HCT116 (cell line): Measurements from ENCODE around the gene RUNDC3A. TPM values are rescaled to one million over a fixed set of nuclear protein-coding genes. Genes with fewer than 3 reads are reported as not detected.

Experiments used
- ATAC-seq: fragments of 200-7000 bp; cut with Tn5 transposase; 2 replicates; pipeline ENCODE4 v1.9.1; 2020; ENCODE audit warnings: mild to moderate bottlenecking, moderate library complexity
- BruUV-seq: library from RNA; stranded (reverse); fragments of 400-500 nt; replicated peaks from 2 replicates; lab custom pipeline; 2021; lab: Mats Ljungman, UMichigan
- CTCF ChIA-PET: fragments of 300-600 bp; sonication (Branson Sonifier 250); formaldehyde crosslinking; loops from one replicate; lab custom pipeline; 2021; ENCODE audit warnings: antibody characterized with exemption; lab: Charles Lee
- POLR2A ChIA-PET: fragments of 300-600, 350-600 bp; sonication (Branson Sonifier 250); formaldehyde crosslinking; loops from one replicate; lab custom pipeline; 2021; ENCODE audit warnings: antibody characterized with exemption; lab: Charles Lee
- RAD21 ChIA-PET, 2 experiments: fragments of 300-600 bp; sonication (Branson Sonifier 250); formaldehyde crosslinking; loops; one replicate each; lab custom pipeline; 2023; ENCODE audit warnings: low total read pairs in 2 of 2; ENCODE audit not compliant: uncharacterized antibody in 2 of 2, unreplicated experiment in 2 of 2, low non-redundant PET in 1 of 2; lab: Charles Lee
- DNase-seq: peaks from one replicate; pipeline ENCODE4 v3.0.0-alpha.2; 2010; ENCODE audit warnings: low read depth, low spot score
- H2AFZ ChIP-seq: fragments of 200-600 bp; shearing (Covaris generic), sonication (generic); 2 replicates; pipeline ENCODE4 v1.6.1; 2017; ENCODE audit warnings: low read depth, mixed run types, mixed read lengths, antibody characterized with exemption, low read length; ENCODE audit not compliant: poor library complexity, severe bottlenecking
- H3K27ac ChIP-seq: 2 replicates; pipeline ENCODE4 v1.5.1; 2012; ENCODE audit warnings: low read depth, low read length
- H3K27me3 ChIP-seq: fragments of 200-600 bp; sonication (generic); 2 replicates; pipeline ENCODE4 v1.6.1; 2016; ENCODE audit warnings: mixed run types, low read length, mixed read lengths; ENCODE audit not compliant: insufficient read depth
- H3K36me3 ChIP-seq, 2 experiments: fragments of 200-500 bp in 1 of 2; fragments of 200-600 bp in 1 of 2; sonication (Bioruptor generic) in 1 of 2; sonication (generic) in 1 of 2; 2 replicates each; pipeline versions ENCODE4 v1.5.1 to v1.6.1; 2014 to 2016; ENCODE audit warnings: low read length in 2 of 2, inconsistent platforms in 1 of 2, mixed read lengths in 1 of 2, mixed run types in 1 of 2; ENCODE audit not compliant: insufficient read depth in 2 of 2, control insufficient read depth in 1 of 2
- H3K4me1 ChIP-seq, 2 experiments: fragments of 200-600 bp in 1 of 2; sonication (generic) in 1 of 2; 2 replicates each; pipeline versions ENCODE4 v1.5.1 to v1.6.1; 2012 to 2017; ENCODE audit warnings: low read length in 2 of 2, inconsistent platforms in 1 of 2, mild to moderate bottlenecking in 1 of 2, mixed read lengths in 1 of 2, mixed run types in 1 of 2, moderate library complexity in 1 of 2; ENCODE audit not compliant: insufficient read depth in 2 of 2, control insufficient read depth in 1 of 2
- H3K4me2 ChIP-seq: fragments of 200-600 bp; sonication (generic); 2 replicates; pipeline ENCODE4 v1.6.1; 2017; ENCODE audit warnings: mixed run types, low read length, mixed read lengths
- H3K4me3 ChIP-seq, 2 experiments: fragments of 200-600 bp in 1 of 2; sonication (generic) in 1 of 2; replicated peaks in 1 of 2; 2 replicates each; pipeline ENCODE4 v1.5.1; 2011 to 2016; ENCODE audit warnings: low read length in 2 of 2, control low read depth in 1 of 2, low read depth in 1 of 2, mild to moderate bottlenecking in 1 of 2, mixed read lengths in 1 of 2, mixed run types in 1 of 2
- H3K79me2 ChIP-seq: fragments of 200-600 bp; sonication (generic); 2 replicates; pipeline ENCODE4 v1.6.1; 2017; ENCODE audit warnings: mild to moderate bottlenecking, mixed run types, low read length, moderate library complexity, mixed read lengths; ENCODE audit not compliant: insufficient read depth
- H3K9ac ChIP-seq: fragments of 200-600 bp; sonication (generic); 2 replicates; pipeline ENCODE4 v1.6.1; 2016; ENCODE audit warnings: low read length, mixed read lengths
- H3K9me2 ChIP-seq: fragments of 200-600 bp; sonication (generic), shearing (Covaris generic); 2 replicates; pipeline ENCODE4 v1.6.1; 2017; ENCODE audit warnings: mixed run types, mild to moderate bottlenecking, moderate library complexity; ENCODE audit not compliant: insufficient read depth
- H3K9me3 ChIP-seq, 2 experiments: fragments of 200-500 bp in 1 of 2; fragments of 200-600 bp in 1 of 2; sonication (Bioruptor generic) in 1 of 2; sonication (generic) in 1 of 2; 2 replicates each; pipeline ENCODE4 v1.6.1; 2014 to 2017; ENCODE audit warnings: low read length in 2 of 2, mixed read lengths in 2 of 2, inconsistent platforms in 1 of 2, low read depth in 1 of 2, mild to moderate bottlenecking in 1 of 2, mixed run types in 1 of 2, moderate library complexity in 1 of 2; ENCODE audit not compliant: control insufficient read depth in 1 of 2, insufficient read depth in 1 of 2
- H4K20me1 ChIP-seq: fragments of 200-600 bp; sonication (generic), shearing (Covaris generic); 2 replicates; pipeline ENCODE4 v1.6.1; 2017; ENCODE audit warnings: mixed run types, mild to moderate bottlenecking, moderate library complexity; ENCODE audit not compliant: insufficient read depth
- ATF3 ChIP-seq: IDR thresholded peaks from 2 replicates; pipeline ENCODE4 v1.6.1; 2012
- CBX3 ChIP-seq: IDR thresholded peaks from 2 replicates; pipeline ENCODE4 v1.6.1; 2012; ENCODE audit warnings: low read depth
- CEBPB ChIP-seq: IDR thresholded peaks from 2 replicates; pipeline ENCODE4 v1.6.1; 2012; ENCODE audit warnings: low read depth
- CTCF ChIP-seq, 3 experiments: fragments of 200-600 bp in 1 of 3; sonication (generic) in 1 of 3; IDR thresholded peaks in 2 of 3; conservative IDR thresholded peaks in 1 of 3; 2 replicates each; pipeline ENCODE4 v1.5.1; 2012 to 2017; ENCODE audit warnings: low read depth in 2 of 3, low read length in 2 of 3, antibody characterized with exemption in 1 of 3, borderline replicate concordance in 1 of 3, control low read depth in 1 of 3, mild to moderate bottlenecking in 1 of 3, mixed read lengths in 1 of 3, mixed run types in 1 of 3, moderate library complexity in 1 of 3; ENCODE audit not compliant: insufficient read depth in 1 of 3
- EGR1 ChIP-seq: IDR thresholded peaks from 2 replicates; pipeline ENCODE4 v1.6.1; 2012; ENCODE audit warnings: low read depth
- ELF1 ChIP-seq: IDR thresholded peaks from 2 replicates; pipeline ENCODE4 v1.6.1; 2012; ENCODE audit warnings: low read depth, borderline replicate concordance
- EZH2phosphoT487 ChIP-seq: fragments of 200-600 bp; IDR thresholded peaks from 2 replicates; pipeline ENCODE4 v1.6.1; 2018; ENCODE audit warnings: antibody characterized with exemption, borderline replicate concordance
- FOSL1 ChIP-seq: IDR thresholded peaks from 2 replicates; pipeline ENCODE4 v1.6.1; 2012; ENCODE audit warnings: low read depth
- JUND ChIP-seq: IDR thresholded peaks from 2 replicates; pipeline ENCODE4 v1.6.1; 2012
- MAX ChIP-seq: IDR thresholded peaks from 2 replicates; pipeline ENCODE4 v1.6.1; 2012
- POLR2A ChIP-seq: IDR thresholded peaks from 2 replicates; pipeline ENCODE4 v1.7.0; 2011; ENCODE audit warnings: borderline replicate concordance; ENCODE audit not compliant: insufficient read depth, insufficient read length; ENCODE audit errors: extremely low read depth
- POLR2AphosphoS5 ChIP-seq: IDR thresholded peaks from 2 replicates; pipeline ENCODE4 v1.6.1; 2011; ENCODE audit warnings: mild to moderate bottlenecking, low read depth, low read length, moderate library complexity
- RAD21 ChIP-seq: IDR thresholded peaks from 2 replicates; pipeline ENCODE4 v1.6.1; 2012; ENCODE audit warnings: low read depth, mild to moderate bottlenecking
- SIN3A ChIP-seq: IDR thresholded peaks from 2 replicates; pipeline ENCODE4 v1.6.1; 2012; ENCODE audit warnings: low read depth
- SRF ChIP-seq: IDR thresholded peaks from 2 replicates; pipeline ENCODE4 v1.6.1; 2012; ENCODE audit warnings: low read depth
- TCF7L2 ChIP-seq: IDR thresholded peaks from 2 replicates; pipeline ENCODE4 v1.7.0; 2011; ENCODE audit warnings: borderline replicate concordance, inconsistent platforms; ENCODE audit not compliant: insufficient read depth, insufficient read length; ENCODE audit errors: extremely low read depth
- YY1 ChIP-seq: IDR thresholded peaks from 2 replicates; pipeline ENCODE4 v1.6.1; 2011; ENCODE audit warnings: low read length, low read depth, moderate library complexity, mild to moderate bottlenecking; ENCODE audit not compliant: insufficient replicate concordance; ENCODE audit errors: extremely low read depth
- ZBTB33 ChIP-seq: IDR thresholded peaks from 2 replicates; pipeline ENCODE4 v1.6.1; 2011; ENCODE audit warnings: mild to moderate bottlenecking, low read length, moderate library complexity; ENCODE audit not compliant: insufficient replicate concordance; ENCODE audit errors: extremely low read depth
- ZFX ChIP-seq: fragments of 450-650 bp; IDR thresholded peaks from 2 replicates; pipeline ENCODE4 v1.6.1; 2017
- intact Hi-C: fragments of 100-400 bp; cut with micrococcal nuclease; formaldehyde crosslinking; loops from 2 replicates; pipeline ENCODE4 v1.10.0; 2022
- total RNA-seq: library from RNA; stranded (reverse); gene quantifications from one replicate; pipeline ENCODE4 v1.2.1, GENCODE V29; 2021; ENCODE audit not compliant: unreplicated experiment

RUNDC3A gene
- total RNA-seq, 1 experiment from 2014 or later, result 0.61 TPM

GRCh38 chr17:44356241-44356640 lies 47.8 kb downstream of the RUNDC3A start:
- Histone ChIP-seq H3K27ac (no peak overlapping the region), H3K4me1 (peaks cover 2 to 5% of the 10 kb centered on the region in 2 experiments; a peak in 3 of 4 replicates), H3K27me3 (no peaks in the 10 kb centered on the region), H2AFZ (no peak overlapping the region), H3K79me2 (no peaks in the 10 kb centered on the region), H3K9ac (no peak overlapping the region), H3K36me3 (peaks cover 0 to under 1% of the 10 kb centered on the region in 2 experiments; a peak in 1 of 4 replicates), H3K9me3 (no peaks in the 10 kb centered on the region), H3K4me3 (no peak overlapping the region), H3K4me2 (no peak overlapping the region), H3K9me2 (no peaks in the 10 kb centered on the region), H4K20me1 (no peaks in the 10 kb centered on the region)
- ATAC-seq (no peak), DNase-seq (no peak)
- intact Hi-C loops, result no loop called here
- ChIA-PET POLR2A (no interaction called here), RAD21 (no interaction called here), CTCF (no interaction called here)
- no peak for TF ChIP-seq TCF7L2
- TF ChIP-seq POLR2AphosphoS5, result no peak
- no peak for TF ChIP-seq FOSL1
- no peak for TF ChIP-seq ZFX
- no peak for TF ChIP-seq ZBTB33
- no peak; the same call in 1 of the 2 replicates for TF ChIP-seq RAD21
- BruUV-seq, result no TSS peak

GRCh38 chr17:44358066-44358465 lies 49.7 kb downstream of the RUNDC3A start:
- Histone ChIP-seq H3K9me2 (no peaks in the 10 kb centered on the region), H3K4me2 (no peak overlapping the region), H3K4me3 (no peak overlapping the region), H4K20me1 (no peaks in the 10 kb centered on the region), H3K36me3 (no peaks in the 10 kb centered on the region; a peak in 1 of 4 replicates), H3K27ac (no peak overlapping the region), H3K9me3 (no peaks in the 10 kb centered on the region), H3K79me2 (no peaks in the 10 kb centered on the region), H2AFZ (no peak overlapping the region), H3K27me3 (no peaks in the 10 kb centered on the region), H3K4me1 (peaks cover 2 to 21% of the 10 kb centered on the region in 2 experiments; a peak in 3 of 4 replicates), H3K9ac (no peak overlapping the region)
- CTCF ChIA-PET, result interaction anchor here (1.2 kb wide), 1 partner anchor 27 kb away, joined by 4 read pairs; no protein-coding TSS in a partner anchor
- intact Hi-C loops, result no loop called here
- no peak for ATAC-seq
- RAD21 ChIA-PET, result no interaction called here
- POLR2A ChIA-PET, result interaction anchor here (1.0 kb wide), 1 partner anchor 12 kb away, joined by 3 read pairs; no protein-coding TSS in a partner anchor
- DNase-seq, result no peak
- BruUV-seq, result no TSS peak
- TF ChIP-seq SIN3A (no peak), ELF1 (no peak), ZFX (no peak), CTCF (IDR thresholded peaks at IDR 0.05 in 2 of 3, conservative IDR thresholded peaks at IDR 0.05 in 1 of 3; ENCODE audit: borderline replicate concordance in 1 of 3, insufficient read depth in 1 of 3, low read depth in 2 of 3, low read length in 2 of 3) (no peak), MAX (no peak), POLR2A (no peak), SRF (no peak), EGR1 (no peak), JUND (no peak), EZH2phosphoT487 (no peak), RAD21 (no peak), CEBPB (no peak), YY1 (no peak), ATF3 (no peak), CBX3 (no peak)
